GM12801 (cell line): ENCODE measurements around the gene SPRYD3.

ENCODE experiments used
- TF ChIP-seq, protein P1 (sequence below): IDR thresholded peaks from one replicate; pipeline ENCODE4 v1.5.1; 2011; ENCODE audit warnings: control low read depth; ENCODE audit not compliant: insufficient read length; ENCODE audit errors: extremely low read depth

SPRYD3 gene

DNA sequence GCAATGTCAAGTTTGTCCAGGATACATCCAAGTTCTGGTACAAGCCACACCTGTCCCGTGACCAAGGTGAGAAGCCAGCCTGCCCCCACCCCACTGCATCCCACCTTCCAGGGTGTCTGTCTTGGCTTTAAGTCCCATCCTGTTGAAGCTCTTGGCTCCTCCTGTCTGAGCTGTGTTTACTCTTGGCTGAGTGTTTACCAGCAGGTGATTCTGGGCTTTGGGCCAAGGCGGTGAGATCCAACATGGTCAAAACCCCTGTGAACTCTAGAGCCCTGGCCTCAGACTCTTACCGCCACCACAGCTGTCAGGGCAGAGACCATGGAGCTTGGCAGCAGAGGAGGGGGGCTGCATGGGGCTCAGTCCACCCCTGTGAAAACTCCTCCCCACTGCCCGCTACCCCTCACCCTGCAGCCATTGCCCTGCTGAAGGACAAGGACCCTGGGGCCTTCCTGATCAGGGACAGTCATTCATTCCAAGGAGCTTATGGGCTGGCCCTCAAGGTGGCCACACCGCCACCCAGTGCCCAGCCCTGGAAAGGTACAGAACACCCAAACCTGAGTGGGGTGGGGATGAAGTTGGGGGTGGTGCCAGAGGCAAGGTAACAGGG lies 17.7 kb downstream of the SPRYD3 start:
- TF ChIP-seq, protein P1, sequence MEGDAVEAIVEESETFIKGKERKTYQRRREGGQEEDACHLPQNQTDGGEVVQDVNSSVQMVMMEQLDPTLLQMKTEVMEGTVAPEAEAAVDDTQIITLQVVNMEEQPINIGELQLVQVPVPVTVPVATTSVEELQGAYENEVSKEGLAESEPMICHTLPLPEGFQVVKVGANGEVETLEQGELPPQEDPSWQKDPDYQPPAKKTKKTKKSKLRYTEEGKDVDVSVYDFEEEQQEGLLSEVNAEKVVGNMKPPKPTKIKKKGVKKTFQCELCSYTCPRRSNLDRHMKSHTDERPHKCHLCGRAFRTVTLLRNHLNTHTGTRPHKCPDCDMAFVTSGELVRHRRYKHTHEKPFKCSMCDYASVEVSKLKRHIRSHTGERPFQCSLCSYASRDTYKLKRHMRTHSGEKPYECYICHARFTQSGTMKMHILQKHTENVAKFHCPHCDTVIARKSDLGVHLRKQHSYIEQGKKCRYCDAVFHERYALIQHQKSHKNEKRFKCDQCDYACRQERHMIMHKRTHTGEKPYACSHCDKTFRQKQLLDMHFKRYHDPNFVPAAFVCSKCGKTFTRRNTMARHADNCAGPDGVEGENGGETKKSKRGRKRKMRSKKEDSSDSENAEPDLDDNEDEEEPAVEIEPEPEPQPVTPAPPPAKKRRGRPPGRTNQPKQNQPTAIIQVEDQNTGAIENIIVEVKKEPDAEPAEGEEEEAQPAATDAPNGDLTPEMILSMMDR, result no peak

DNA sequence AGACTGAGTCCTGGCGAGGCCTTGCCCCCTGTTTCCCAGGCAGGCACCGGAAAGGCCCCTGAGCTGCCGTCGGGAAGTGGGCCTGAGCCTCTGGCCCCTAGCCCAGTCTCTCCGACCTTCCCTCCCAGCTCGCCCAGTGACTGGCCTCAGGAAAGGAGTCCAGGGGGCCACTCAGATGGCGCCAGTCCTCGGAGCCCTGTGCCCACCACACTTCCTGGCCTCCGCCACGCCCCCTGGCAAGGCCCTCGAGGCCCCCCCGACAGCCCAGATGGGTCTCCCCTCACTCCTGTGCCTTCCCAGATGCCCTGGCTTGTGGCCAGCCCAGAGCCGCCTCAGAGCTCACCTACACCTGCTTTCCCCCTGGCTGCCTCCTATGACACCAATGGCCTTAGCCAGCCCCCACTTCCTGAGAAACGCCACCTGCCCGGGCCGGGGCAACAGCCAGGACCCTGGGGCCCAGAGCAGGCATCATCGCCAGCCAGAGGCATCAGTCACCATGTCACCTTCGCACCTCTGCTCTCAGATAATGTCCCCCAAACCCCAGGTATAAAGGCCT lies 18.4 kb downstream of the SPRYD3 start:
- TF ChIP-seq, protein P1, result no peak

DNA sequence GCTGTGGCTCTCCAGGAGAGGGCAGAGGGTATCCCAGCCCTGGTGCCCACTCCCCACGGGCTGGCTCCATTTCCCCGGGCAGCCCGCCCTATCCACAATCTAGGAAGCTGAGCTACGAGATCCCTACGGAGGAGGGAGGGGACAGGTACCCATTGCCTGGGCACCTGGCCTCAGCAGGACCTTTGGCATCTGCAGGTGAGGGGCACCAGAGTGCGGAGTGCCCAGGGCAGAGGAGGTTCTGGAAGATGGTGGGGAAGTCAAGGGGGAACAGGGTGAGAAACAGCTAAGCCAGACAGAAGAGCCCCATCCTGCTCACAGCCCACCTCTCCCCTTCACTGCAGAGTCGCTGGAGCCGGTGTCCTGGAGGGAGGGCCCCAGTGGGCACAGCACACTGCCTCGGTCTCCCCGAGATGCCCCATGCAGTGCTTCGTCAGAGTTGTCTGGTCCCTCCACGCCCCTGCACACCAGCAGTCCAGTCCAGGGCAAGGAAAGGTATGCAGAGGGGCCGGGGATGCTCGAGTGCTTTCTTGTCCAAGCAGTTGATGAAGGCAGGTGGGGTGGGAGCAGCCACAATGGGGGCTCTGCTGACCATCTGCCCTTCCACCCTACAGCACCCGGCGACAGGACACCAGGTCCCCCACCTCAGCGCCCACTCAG lies 19.0 kb downstream of the SPRYD3 start:
- TF ChIP-seq, protein P1, result no peak

DNA sequence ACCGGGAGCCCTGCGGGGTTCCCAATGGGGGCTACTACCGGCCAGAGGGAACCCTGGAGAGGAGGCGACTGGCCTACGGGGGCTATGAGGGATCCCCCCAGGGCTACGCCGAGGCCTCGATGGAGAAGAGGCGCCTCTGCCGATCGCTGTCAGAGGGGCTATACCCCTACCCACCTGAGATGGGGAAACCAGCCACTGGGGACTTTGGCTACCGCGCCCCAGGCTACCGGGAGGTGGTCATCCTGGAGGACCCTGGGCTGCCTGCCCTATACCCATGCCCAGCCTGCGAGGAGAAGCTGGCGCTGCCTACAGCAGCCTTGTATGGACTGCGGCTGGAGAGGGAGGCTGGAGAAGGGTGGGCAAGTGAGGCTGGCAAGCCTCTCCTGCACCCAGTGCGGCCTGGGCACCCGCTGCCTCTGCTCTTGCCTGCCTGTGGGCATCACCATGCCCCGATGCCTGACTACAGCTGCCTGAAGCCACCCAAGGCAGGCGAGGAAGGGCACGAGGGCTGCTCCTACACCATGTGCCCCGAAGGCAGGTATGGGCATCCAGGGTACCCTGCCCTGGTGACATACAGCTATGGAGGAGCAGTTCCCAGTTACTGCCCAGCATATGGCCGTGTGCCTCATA lies 19.6 kb downstream of the SPRYD3 start:
- TF ChIP-seq, protein P1, result no peak

DNA sequence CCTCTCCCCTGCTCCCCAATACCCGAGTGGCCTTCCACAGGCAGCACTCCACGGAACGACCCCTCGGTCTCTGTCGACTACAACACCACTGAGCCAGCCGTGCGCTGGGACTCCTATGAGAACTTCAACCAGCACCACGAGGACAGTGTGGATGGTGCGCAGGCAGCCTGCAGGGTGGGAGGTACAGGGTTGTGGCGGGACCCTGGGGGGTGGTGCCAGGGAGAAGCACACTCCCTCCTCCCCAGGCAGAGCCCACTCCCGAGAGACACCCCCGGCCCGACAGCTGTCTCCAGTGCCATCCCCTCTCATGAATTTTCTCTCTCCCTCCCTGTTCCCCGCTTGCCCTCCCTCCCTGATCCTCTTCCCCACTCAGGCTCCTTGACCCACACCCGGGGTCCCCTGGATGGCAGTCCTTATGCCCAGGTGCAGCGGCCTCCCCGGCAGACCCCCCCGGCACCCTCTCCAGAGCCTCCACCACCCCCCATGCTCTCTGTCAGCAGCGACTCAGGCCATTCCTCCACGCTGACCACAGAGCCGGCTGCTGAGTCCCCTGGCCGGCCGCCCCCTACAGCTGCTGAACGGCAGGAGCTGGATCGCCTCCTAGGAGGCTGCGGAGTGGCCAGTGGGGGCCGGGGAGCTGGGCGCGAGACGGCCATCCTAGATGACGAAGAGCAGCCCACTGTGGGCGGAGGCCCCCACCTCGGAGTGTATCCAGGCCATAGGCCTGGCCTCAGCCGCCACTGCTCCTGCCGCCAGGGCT lies 20.3 kb downstream of the SPRYD3 start:
- TF ChIP-seq, protein P1, result no peak

DNA sequence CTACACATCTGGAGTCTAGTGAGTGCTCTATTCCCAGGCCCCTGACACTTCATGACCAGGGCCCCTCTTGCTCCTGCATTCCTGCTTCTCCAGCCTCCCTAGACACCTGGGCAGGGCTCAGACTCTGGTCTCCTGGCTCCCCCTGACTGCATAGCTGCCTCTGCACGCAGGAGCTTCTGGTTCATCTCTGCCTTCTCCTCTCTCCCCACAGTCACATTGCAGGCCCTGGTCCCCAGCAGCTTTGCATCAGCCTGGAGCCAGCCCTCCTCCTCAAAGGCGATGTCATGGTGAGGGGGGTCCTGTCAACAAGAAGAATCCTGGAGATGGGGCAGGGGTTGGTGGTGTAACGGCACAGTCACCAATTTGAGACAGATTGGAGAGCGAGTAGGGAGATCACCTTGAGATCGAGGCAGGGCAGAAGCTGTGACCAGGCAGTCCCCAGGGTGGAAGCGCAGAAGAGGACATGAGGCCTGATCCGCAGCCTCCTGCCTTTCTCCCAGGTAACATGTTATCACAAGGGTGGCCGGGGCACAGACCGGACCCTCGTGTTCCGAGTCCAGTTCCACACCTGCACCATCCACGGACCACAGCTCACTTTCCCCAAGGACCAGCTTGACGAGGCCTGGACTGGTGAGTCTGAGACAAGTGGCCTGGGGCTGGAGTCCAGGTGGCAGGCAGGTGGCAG lies 21.2 kb downstream of the SPRYD3 start:
- TF ChIP-seq, protein P1, result no peak
